Measurements from ENCODE around the gene CCDC78.
A peak's percentile ranks its signal among the peaks of the same experiment; 100 is the strongest.
"Not testable (repeated sequence)": the region's sequence is repeated elsewhere in the genome, so short reads cannot be mapped to it uniquely, and the experiment has no call there.

Gene CCDC78

GRCh38 chr16:692356-693108, 33.7 kb downstream of the CCDC78 start:
- no peak for DNase-seq

- DNase-seq = not testable (repeated sequence)
Observed at GRCh38 chr16:691242-691641, 35.0 kb downstream of the CCDC78 start.

GRCh38 chr16:689175-689897, 36.9 kb downstream of the CCDC78 start:
- no peak for DNase-seq

- DNase-seq = no peak
Observed at GRCh38 chr16:687499-687898, 38.7 kb downstream of the CCDC78 start.

GRCh38 chr16:686459-687260, 39.6 kb downstream of the CCDC78 start:
- DNase-seq = no peak

- DNase-seq = peak; percentile 51
Observed at GRCh38 chr16:685967-686366, 40.3 kb downstream of the CCDC78 start.

DNA sequence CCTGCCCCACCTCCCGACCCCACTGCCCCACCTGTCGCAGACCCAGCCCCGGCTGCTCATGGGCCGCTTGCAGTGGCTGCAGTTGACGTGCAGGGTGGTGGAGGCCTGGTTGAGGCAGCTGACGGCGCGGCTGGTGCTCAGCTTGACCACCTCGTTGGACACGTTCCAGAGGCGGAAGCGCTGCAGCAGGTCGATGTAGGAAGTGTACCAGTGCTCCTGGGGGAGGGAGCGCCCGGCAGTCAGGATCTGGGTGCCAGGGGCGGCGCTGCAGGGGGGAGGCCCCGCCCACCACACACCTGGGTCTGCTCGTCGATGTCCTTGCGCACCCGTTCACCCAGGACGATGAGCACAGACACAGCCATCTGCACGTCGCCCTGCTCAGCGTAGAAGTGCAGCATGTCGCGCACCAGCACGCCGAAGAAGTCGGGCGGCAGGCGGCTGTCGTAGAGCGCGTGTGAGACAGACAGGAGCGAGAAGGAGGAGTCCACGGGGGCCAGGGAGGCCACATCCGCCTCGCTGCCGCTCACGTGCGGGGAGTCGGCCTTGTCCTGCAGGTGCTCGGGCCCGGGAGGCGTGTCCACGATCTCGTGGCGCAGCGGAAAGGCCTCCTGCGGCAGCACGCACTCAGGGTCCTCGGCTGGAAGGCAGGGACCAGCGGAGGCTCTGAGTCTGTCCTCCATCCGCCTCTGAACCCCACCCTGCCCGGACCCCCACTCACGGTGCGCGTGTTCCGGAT, 41.1 kb downstream of the CCDC78 start:
- DNase-seq = peak; percentile 50

DNA sequence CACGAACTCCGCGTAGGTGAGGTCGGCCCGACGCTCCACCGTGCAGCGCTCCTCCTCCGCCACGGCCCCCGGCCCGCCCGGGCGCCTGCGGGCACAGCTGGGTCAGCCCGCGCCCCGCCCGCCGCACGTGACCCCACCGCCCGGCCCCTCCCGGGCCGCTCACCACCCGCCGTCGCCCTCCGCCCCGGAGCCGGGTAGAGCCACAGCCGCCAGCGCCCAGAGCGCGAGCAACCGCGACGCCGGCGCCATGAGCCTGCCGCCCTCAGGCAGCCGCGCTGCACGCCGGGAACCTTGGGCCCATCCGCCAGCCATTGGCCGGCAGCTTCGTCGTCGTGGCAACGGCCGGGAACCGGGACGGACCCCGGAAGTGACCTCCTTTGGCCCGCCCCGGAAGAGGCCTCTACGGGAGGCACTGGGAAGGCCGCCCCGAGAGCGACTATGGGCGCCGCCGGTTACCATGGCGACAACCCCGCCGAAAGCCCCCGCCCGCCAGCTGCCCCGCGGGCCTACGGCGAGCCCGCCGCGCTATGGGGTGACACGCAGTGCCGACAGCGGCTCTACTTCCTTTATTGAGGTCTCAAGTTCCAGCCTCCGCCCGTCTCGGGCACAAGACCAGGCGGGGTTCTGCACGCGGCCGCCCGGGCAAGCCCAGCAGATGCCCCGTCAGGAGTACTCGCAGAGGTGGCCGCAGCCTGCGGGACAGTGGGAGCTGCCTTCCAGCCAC, 42.0 kb downstream of the CCDC78 start, which contains the start of gene JMJD8:
Gene JMJD8 (minus strand): TSS at position 264 of the 724 bp plus-strand sequence. CDS start 15 bp downstream, at position 249.
- DNase-seq = peak; percentile 99

DNA sequence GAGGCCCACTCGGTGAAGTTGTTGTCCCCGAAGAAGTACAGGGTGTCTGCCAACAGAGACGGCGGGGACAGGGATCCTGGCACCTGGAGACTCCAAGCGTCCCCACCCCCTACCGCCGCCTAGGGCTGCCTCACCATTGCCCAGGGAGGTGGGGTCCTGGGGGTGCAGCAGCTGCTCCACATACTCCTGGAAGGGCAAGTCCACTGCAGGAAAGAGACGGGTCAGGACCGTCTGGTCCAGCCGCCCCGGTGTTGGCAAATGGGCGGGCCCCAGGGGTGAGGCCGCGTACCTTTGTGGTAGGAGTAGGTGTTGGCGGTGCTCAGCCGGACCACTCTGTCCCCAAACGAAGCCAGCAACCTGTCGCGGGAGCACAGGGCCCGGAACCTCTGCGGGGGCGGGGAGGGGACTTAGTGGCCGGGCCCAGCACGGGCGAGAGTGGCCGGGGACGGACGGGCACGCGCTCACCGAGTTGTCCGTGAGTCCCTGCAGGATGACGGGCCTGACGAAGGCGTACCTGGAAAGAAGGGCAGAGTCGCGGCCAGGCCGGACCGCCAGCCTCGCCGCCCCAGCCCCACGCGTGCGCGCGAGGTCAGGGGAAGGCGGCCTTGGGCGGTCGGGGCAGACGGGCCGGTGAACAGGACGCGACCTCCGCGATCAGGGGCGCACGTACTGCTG, 42.7 kb downstream of the CCDC78 start:
- no peak for DNase-seq

DNA sequence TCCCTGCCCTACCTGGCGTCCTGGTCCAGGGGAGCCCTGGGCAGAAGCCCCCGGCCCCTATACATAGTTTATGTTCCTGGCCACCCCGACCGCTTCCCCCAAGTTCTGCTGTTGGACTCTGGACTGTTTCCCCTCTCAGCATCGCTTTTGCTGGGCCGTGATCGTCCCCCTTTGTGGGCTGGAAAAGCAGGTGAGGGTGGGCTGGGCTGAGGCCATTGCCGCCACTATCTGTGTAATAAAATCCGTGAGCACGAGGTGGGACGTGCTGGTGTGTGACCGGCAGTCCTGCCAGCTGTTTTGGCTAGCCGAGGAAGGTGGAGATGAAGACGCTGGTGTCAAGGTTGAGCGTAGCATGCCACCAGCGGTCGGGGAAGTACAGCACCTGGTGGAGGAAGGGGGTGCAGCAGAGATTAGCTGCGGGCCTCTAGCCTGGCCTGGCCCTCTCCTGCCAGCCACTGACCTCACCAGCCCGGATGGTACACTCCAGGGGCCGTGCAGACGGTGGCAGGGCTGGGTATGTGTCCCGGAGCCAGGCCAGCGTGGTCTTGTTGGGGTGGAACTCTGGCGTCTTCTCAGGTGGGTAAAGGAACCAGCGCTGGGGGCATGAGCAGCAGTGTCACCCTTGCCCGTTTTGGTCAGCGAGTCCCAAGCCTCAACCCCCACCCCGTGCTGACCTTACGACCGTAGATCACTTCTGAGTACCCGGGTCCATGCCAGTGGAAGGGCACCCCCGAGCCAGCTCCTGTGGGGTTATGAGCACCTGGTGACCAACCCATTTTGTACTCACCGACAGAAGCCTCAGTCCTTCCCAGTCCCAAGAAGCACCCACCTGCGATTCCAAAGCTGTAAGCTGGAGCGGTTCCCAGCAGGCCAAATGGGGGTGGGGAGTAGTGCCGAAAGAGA, 43.5 kb downstream of the CCDC78 start:
- no peak for DNase-seq

DNA sequence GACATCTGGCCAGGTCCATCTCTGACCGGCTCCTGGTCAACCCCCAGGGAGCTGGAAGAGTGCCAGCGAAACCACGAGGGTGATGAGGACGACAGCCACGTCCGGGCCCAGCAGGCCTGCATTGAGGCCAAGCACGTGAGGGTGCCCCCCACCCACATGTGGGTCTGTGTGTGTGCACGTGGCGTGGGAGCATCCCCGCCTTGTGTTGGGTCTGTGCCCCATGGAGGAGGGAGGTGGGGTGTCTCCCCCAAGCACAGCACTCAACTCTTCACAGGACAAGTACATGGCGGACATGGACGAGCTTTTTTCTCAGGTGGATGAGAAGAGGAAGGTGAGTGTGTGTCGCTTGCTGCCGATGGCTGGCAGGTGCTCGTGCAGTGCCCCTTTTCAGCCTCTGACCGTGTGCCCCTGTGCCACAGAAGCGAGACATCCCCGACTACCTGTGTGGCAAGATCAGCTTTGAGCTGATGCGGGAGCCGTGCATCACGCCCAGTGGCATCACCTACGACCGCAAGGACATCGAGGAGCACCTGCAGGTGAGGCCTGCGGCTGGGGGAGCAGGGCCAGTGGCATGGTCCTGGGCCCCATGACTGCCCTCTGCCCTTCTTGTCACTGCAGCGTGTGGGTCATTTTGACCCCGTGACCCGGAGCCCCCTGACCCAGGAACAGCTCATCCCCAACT, 44.4 kb downstream of the CCDC78 start:
- no peak for DNase-seq

DNA sequence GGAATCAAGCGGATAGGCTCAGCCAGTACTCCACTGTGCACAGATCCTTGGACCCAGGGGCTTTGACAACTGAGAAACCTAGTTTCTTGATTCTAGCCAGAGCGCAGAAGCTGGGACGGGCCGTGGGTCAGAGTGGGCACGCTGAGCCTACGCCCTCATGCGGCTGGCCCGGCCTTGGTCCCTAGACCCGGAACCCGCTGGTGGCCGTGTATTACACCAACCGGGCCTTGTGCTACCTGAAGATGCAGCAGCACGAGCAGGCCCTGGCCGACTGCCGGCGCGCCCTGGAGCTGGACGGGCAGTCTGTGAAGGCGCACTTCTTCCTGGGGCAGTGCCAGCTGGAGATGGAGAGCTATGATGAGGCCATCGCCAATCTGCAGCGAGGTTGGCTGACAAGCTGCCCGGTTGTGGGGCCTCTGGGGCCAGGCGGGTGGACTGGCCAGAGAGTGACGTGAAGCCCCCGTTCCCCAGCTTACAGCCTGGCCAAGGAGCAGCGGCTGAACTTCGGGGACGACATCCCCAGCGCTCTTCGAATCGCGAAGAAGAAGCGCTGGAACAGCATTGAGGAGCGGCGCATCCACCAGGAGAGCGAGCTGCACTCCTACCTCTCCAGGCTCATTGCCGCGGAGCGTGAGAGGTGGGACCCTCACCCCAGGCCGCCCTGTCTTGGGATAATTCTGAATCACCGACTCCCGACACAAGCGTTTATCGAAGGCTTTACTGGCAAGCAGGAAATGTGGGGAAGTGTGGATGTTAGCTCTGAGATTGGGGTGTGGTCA, 45.1 kb downstream of the CCDC78 start:
- peak; percentile 37 for DNase-seq

DNA sequence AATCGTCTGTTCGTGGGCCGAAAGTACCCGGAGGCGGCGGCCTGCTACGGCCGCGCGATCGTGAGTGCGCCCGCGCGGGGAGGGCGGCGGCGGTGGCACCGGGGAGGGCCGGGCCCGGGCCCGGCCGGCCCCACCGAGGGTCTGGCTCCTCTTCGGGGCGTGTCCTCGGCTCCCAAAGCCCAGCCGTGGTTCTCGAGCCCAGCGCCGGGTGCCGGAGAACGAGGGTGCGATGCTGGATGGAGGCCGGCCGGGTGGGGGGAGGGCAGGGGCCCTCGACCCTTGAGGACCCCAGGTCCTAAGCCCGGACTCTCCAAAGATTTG, 45.7 kb downstream of the CCDC78 start:
- no peak for DNase-seq

- peak; percentile 95 for DNase-seq
Observed at GRCh38 chr16:679814-680624, 46.2 kb downstream of the CCDC78 start, which contains the start of gene STUB1. Gene STUB1 (plus strand): TSS chr16:680410. CDS start chr16:680526, 116 bp downstream.

GRCh38 chr16:678858-679813, 47.1 kb downstream of the CCDC78 start:
- DNase-seq = peak; percentile 92

DNA sequence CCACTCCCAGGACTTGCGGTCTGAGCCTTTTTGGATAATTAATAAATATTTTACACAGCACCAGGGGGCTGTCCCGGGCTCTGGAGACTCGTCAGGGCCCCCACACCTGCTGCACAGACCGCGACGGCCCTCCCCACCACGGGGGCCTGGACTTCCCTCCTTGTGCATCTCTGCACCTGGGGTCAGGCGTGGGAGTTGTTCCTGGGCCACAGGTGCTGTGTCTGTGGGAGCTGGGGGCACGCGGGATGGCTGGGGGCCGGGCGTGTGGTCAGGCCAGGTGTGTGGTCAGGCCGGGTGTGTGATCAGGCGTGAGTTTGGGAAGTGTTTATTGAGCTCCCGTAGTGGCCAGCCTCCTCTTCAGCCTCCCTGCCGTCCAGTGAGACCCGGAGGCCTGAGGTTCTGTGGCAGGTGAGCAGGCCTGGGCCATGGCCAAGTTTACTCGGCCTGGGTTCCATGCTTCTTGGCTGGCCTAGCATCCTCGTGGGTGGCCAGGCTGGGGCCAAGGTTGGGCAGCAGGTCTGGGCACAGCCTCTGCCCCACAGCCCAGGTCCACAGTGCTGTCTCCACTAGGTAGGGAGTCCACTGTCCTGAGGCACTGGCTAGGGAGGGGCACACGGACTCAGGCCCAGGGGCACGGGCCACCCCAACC, 47.9 kb downstream of the CCDC78 start:
- DNase-seq = peak; percentile 36
